GM12878 (cell line): ENCODE data around the gene RGMB. TPM values are rescaled to one million over a fixed set of nuclear protein-coding genes. Genes with fewer than 3 reads are reported as not detected.

Experiments
- ATAC-seq: fragments of 200-7000 bp; cut with Tn5 transposase; 3 replicates; pipeline ENCODE4 v1.9.1; 2020; ENCODE audit warnings: mild to moderate bottlenecking, moderate library complexity
- BruUV-seq: library from RNA; stranded (reverse); fragments of 400-500 nt; replicated peaks from 2 replicates; lab custom pipeline; 2021; lab: Mats Ljungman, UMichigan
- CTCF ChIA-PET: fragments of 300-600 bp; sonication (Branson Sonifier 250); formaldehyde crosslinking; extraction: SDS; loops from one replicate; lab custom pipeline; 2021; ENCODE audit warnings: inconsistent platforms; lab: Yijun Ruan, JAX
- POLR2A ChIA-PET: fragments of 350-600 bp; formaldehyde crosslinking; extraction: SDS; loops from one replicate; lab custom pipeline; 2021; ENCODE audit warnings: inconsistent platforms; lab: Charles Lee
- RAD21 ChIA-PET: fragments of 300-600 bp; sonication (Branson Sonifier 250); formaldehyde crosslinking; loops from one replicate; lab custom pipeline; 2023; ENCODE audit warnings: antibody characterized with exemption; ENCODE audit not compliant: unreplicated experiment; lab: Charles Lee
- SMC1A ChIA-PET: fragments of 300-600 bp; sonication (Branson Sonifier 250); formaldehyde crosslinking; loops from one replicate; lab custom pipeline; 2023; ENCODE audit not compliant: unreplicated experiment, uncharacterized antibody; lab: Charles Lee
- DNase-seq: peaks from one replicate; pipeline ENCODE4 v3.0.0-alpha.2; 2011; ENCODE audit warnings: low read depth, low spot score
- FAIRE-seq: peaks from 3 replicates; lab custom pipeline; 2011; peaks lifted over from hg19 to GRCh38; lab: Jason Lieb, UNC
- H2AFZ ChIP-seq: 2 replicates; pipeline ENCODE4 v1.6.0; 2011; ENCODE audit warnings: low read depth, low read length, control low read depth; ENCODE audit not compliant: control insufficient read depth
- H3K27ac ChIP-seq: 2 replicates; pipeline ENCODE4 v1.5.1; 2011; ENCODE audit warnings: control low read depth; ENCODE audit not compliant: control insufficient read depth, insufficient read depth
- H3K27me3 ChIP-seq, 2 experiments: replicated peaks in 1 of 2; 2 replicates each; pipeline versions ENCODE4 v1.6.0 to v1.6.1; 2011; ENCODE audit warnings: low read length in 1 of 2; ENCODE audit not compliant: control insufficient read depth in 2 of 2, insufficient read depth in 2 of 2
- H3K36me3 ChIP-seq, 2 experiments: 2 replicates each; pipeline ENCODE4 v1.5.1; 2011; ENCODE audit warnings: low read length in 1 of 2; ENCODE audit not compliant: control insufficient read depth in 2 of 2, insufficient read depth in 2 of 2
- H3K4me1 ChIP-seq: 2 replicates; pipeline ENCODE4 v1.6.1; 2011; ENCODE audit warnings: mild to moderate bottlenecking, low read length, moderate library complexity, mixed read lengths; ENCODE audit not compliant: control insufficient read depth, insufficient read depth
- H3K4me2 ChIP-seq: 2 replicates; pipeline ENCODE4 v1.6.0; 2011; ENCODE audit warnings: control low read depth; ENCODE audit not compliant: control insufficient read depth, insufficient read depth
- H3K4me3 ChIP-seq: fragments of 200-600 bp; sonication (generic); 2 replicates; pipeline ENCODE4 v1.5.1; 2016
- H3K79me2 ChIP-seq: 2 replicates; pipeline ENCODE4 v1.6.0; 2011; ENCODE audit warnings: low read length; ENCODE audit not compliant: control insufficient read depth, insufficient read depth
- H3K9ac ChIP-seq: 2 replicates; pipeline ENCODE4 v1.8.0; 2011; ENCODE audit warnings: low read length, control low read depth, mixed read lengths; ENCODE audit not compliant: control insufficient read depth, insufficient read depth
- H3K9me3 ChIP-seq: replicated peaks from 3 replicates; pipeline ENCODE4 v1.5.1; 2011; ENCODE audit warnings: mild to moderate bottlenecking, low read length; ENCODE audit not compliant: control insufficient read depth, insufficient read depth
- H4K20me1 ChIP-seq: 2 replicates; pipeline ENCODE4 v1.6.0; 2011; ENCODE audit not compliant: control insufficient read depth, insufficient read depth
- RAD21 ChIP-seq: IDR thresholded peaks from 2 replicates; pipeline ENCODE4 v1.6.1; 2011; ENCODE audit warnings: mild to moderate bottlenecking, low read depth, low read length, moderate library complexity; ENCODE audit not compliant: insufficient read depth
- SMC3 ChIP-seq: IDR thresholded peaks from 2 replicates; pipeline ENCODE4 v1.6.1; 2011; ENCODE audit warnings: low read length, improper control_type of control experiment, borderline replicate concordance
- WGBS: methylation state at CpG from one replicate; pipeline ENCODE4 v1.1.6; 2016; ENCODE audit warnings: low lambda C conversion rate; ENCODE audit not compliant: insufficient replicate concordance, insufficient coverage; ENCODE audit errors: missing lambda C conversion rate; 5-methylcytosine and 5-hydroxymethylcytosine counted together
- in situ Hi-C: fragments of 300-500 bp; cut with MboI; formaldehyde crosslinking; loops from 9 replicates; pipeline ENCODE4 v1.14.3; 2018; ENCODE audit warnings: mixed read lengths
- intact Hi-C: fragments of 100-400 bp; cut with micrococcal nuclease; formaldehyde crosslinking; loops from one replicate; pipeline ENCODE4 v1.14.2; 2022; ENCODE audit not compliant: unreplicated experiment
- polyA plus RNA-seq, 11 experiments: library from polyadenylated mRNA; depleted of rRNA in 4 of 11; unstranded in 6 of 11; stranded (reverse) in 5 of 11; fragments of >200 nt; fragmentation: Nextera tagmentation in 4 of 11; fragmentation: Illumina TruSeq in 1 of 11; extraction: Ambion mirVana in 4 of 11; extraction: Trizol in 1 of 11; gene quantifications; 1 replicate in 1 of 11; 2 replicates in 10 of 11; pipeline versions ENCODE4 v1.2.1 to v1.2.3, GENCODE V29; 2011 to 2016; ENCODE audit warnings: inconsistent platforms in 2 of 11, missing spikeins in 2 of 11, low read depth in 1 of 11
- total RNA-seq, 4 experiments: library from RNA; depleted of rRNA in 3 of 4; stranded (reverse); fragments of >200 nt in 3 of 4; fragmentation: Illumina TruSeq in 1 of 4; extraction: Trizol in 1 of 4; gene quantifications; 2 replicates each; pipeline versions ENCODE4 v1.2.1 to v1.2.3, GENCODE V29; 2013 to 2021
- TF ChIP-seq, protein P1 (sequence below): fragments of 450-650 bp; IDR thresholded peaks from 2 replicates; pipeline ENCODE4 v1.6.1; 2017; ENCODE audit warnings: mild to moderate bottlenecking, moderate library complexity
- TF ChIP-seq, protein P2 (sequence below), 3 experiments: IDR thresholded peaks in 2 of 3; conservative IDR thresholded peaks in 1 of 3; 2 replicates each; pipeline ENCODE4 v1.5.1; 2011; ENCODE audit warnings: low read depth in 3 of 3, low read length in 3 of 3, mild to moderate bottlenecking in 3 of 3, control low read depth in 2 of 3, moderate library complexity in 2 of 3, inconsistent platforms in 1 of 3, mixed read lengths in 1 of 3; ENCODE audit not compliant: control insufficient read depth in 2 of 3, insufficient read depth in 1 of 3; ENCODE audit errors: extremely low read depth in 1 of 3

The RGMB gene
- total and polyA plus RNA-seq, 10 of the 15 experiments (the other 5 are each of a cell fraction or from before 2014, with no cell fraction given), result 1.3 to 15.3 (median 7.4) TPM

- H2AFZ ChIP-seq, result no peak overlapping the region
- H3K9ac ChIP-seq, result no peak overlapping the region
- H3K9me3 ChIP-seq, result no peaks in the 10 kb centered on the region
- no peak overlapping the region for H3K27ac ChIP-seq
- H4K20me1 ChIP-seq, result no peaks in the 10 kb centered on the region
- CTCF ChIA-PET, result interaction anchor here (0.6 to 1.8 kb wide), 3 partner anchors 205 to 1596 kb away, joined by 3 to 7 read pairs (median 3); no protein-coding TSS in a partner anchor
- ATAC-seq (peak; percentile 83), DNase-seq (no peak), FAIRE-seq (no peak)
- POLR2A ChIA-PET, result no interaction called here
- H3K4me3 ChIP-seq, result no peak overlapping the region
- H3K79me2 ChIP-seq, result no peaks in the 10 kb centered on the region
- 0% methylated on average over 1 of the region's 1 CpG for WGBS
- SMC1A ChIA-PET, result interaction anchor here (1.3 kb wide), 1 partner anchor 1595 kb away, joined by 4 read pairs; no protein-coding TSS in a partner anchor
- H3K27me3 ChIP-seq, result no peaks in the 10 kb centered on the region
- intact Hi-C loops, result loop anchor here (2.0 to 10.0 kb wide), 5 partner anchors 58 to 1595 kb away; no protein-coding TSS in a partner anchor
- BruUV-seq, result no TSS peak
- no peaks in the 10 kb centered on the region for H3K4me1 ChIP-seq
- TF ChIP-seq, protein P1, sequence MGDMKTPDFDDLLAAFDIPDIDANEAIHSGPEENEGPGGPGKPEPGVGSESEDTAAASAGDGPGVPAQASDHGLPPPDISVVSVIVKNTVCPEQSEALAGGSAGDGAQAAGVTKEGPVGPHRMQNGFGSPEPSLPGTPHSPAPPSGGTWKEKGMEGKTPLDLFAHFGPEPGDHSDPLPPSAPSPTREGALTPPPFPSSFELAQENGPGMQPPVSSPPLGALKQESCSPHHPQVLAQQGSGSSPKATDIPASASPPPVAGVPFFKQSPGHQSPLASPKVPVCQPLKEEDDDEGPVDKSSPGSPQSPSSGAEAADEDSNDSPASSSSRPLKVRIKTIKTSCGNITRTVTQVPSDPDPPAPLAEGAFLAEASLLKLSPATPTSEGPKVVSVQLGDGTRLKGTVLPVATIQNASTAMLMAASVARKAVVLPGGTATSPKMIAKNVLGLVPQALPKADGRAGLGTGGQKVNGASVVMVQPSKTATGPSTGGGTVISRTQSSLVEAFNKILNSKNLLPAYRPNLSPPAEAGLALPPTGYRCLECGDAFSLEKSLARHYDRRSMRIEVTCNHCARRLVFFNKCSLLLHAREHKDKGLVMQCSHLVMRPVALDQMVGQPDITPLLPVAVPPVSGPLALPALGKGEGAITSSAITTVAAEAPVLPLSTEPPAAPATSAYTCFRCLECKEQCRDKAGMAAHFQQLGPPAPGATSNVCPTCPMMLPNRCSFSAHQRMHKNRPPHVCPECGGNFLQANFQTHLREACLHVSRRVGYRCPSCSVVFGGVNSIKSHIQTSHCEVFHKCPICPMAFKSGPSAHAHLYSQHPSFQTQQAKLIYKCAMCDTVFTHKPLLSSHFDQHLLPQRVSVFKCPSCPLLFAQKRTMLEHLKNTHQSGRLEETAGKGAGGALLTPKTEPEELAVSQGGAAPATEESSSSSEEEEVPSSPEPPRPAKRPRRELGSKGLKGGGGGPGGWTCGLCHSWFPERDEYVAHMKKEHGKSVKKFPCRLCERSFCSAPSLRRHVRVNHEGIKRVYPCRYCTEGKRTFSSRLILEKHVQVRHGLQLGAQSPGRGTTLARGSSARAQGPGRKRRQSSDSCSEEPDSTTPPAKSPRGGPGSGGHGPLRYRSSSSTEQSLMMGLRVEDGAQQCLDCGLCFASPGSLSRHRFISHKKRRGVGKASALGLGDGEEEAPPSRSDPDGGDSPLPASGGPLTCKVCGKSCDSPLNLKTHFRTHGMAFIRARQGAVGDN, result no peak
- TF ChIP-seq SMC3 (peak; percentile 58; the same call in 1 of the 2 replicates), RAD21 (peak; percentile 88)
- TF ChIP-seq, protein P2, sequence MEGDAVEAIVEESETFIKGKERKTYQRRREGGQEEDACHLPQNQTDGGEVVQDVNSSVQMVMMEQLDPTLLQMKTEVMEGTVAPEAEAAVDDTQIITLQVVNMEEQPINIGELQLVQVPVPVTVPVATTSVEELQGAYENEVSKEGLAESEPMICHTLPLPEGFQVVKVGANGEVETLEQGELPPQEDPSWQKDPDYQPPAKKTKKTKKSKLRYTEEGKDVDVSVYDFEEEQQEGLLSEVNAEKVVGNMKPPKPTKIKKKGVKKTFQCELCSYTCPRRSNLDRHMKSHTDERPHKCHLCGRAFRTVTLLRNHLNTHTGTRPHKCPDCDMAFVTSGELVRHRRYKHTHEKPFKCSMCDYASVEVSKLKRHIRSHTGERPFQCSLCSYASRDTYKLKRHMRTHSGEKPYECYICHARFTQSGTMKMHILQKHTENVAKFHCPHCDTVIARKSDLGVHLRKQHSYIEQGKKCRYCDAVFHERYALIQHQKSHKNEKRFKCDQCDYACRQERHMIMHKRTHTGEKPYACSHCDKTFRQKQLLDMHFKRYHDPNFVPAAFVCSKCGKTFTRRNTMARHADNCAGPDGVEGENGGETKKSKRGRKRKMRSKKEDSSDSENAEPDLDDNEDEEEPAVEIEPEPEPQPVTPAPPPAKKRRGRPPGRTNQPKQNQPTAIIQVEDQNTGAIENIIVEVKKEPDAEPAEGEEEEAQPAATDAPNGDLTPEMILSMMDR (IDR thresholded peaks at IDR 0.05 in 2 of 3, conservative IDR thresholded peaks at IDR 0.05 in 1 of 3; ENCODE audit: control insufficient read depth in 2 of 3, extremely low read depth in 1 of 3, insufficient read depth in 1 of 3, low read depth in 3 of 3, low read length in 3 of 3), result peak; percentile 46 to 60 (median 47); a peak in 5 of 6 replicates
- H3K4me2 ChIP-seq, result no peak overlapping the region
- H3K36me3 ChIP-seq, result no peaks in the 10 kb centered on the region
- in situ Hi-C loops, result no loop called here
- RAD21 ChIA-PET, result no interaction called here
Observed at GRCh38 chr5:98827161-98827560, 53.7 kb downstream of the RGMB start.
